GM08714 (cell line): ENCODE results near the gene PTN.
"Not testable (repeated sequence)": the region's sequence is repeated elsewhere in the genome, so short reads cannot be mapped to it uniquely, and the experiment has no call there.

Source experiments
- H3K4me3 ChIP-seq: fragments of 200-500 bp; sonication (Bioruptor generic); 2 replicates; pipeline ENCODE4 v1.5.1; 2014; ENCODE audit warnings: mild to moderate bottlenecking, low read length, inconsistent platforms
- ZNF274 ChIP-seq: IDR thresholded peaks from 2 replicates; pipeline ENCODE4 v1.6.1; 2012; ENCODE audit warnings: mild to moderate bottlenecking, low read depth, low read length

Gene PTN

GRCh38 chr7:137209151-137209817 is 134.2 kb downstream of the PTN start:
- H3K4me3 ChIP-seq, result no peak overlapping the region
- no peak for TF ChIP-seq ZNF274

- no peak overlapping the region for H3K4me3 ChIP-seq
- no peak for TF ChIP-seq ZNF274
Observed at GRCh38 chr7:137206770-137207169, 136.8 kb downstream of the PTN start.

GRCh38 chr7:137204246-137204645 is 139.3 kb downstream of the PTN start:
- TF ChIP-seq ZNF274, result no peak
- no peak overlapping the region for H3K4me3 ChIP-seq

- TF ChIP-seq ZNF274, result no peak
Observed at GRCh38 chr7:137203351-137203750, 140.2 kb downstream of the PTN start.

GRCh38 chr7:137196648-137197047 is 146.9 kb downstream of the PTN start:
- no peak for TF ChIP-seq ZNF274

More at GRCh38 chr7:137203351-137203750, 140.2 kb downstream of the PTN start:
- no peak overlapping the region for H3K4me3 ChIP-seq

GRCh38 chr7:137195996-137196395 is 147.5 kb downstream of the PTN start:
- TF ChIP-seq ZNF274, result no peak

More at GRCh38 chr7:137196648-137197047, 146.9 kb downstream of the PTN start:
- H3K4me3 ChIP-seq, result no peak overlapping the region

GRCh38 chr7:137181619-137182018 is 161.9 kb downstream of the PTN start:
- H3K4me3 ChIP-seq, result not testable (repeated sequence)

More at GRCh38 chr7:137195996-137196395, 147.5 kb downstream of the PTN start:
- no peak overlapping the region for H3K4me3 ChIP-seq
